Measurements from ENCODE around the gene SDSL. TPM values are rescaled to one million over a fixed set of nuclear protein-coding genes. Genes with fewer than 3 reads are reported as not detected.

SDSL gene
- total RNA-seq, 1 experiment from 2014 or later: 0.46 TPM

DNA sequence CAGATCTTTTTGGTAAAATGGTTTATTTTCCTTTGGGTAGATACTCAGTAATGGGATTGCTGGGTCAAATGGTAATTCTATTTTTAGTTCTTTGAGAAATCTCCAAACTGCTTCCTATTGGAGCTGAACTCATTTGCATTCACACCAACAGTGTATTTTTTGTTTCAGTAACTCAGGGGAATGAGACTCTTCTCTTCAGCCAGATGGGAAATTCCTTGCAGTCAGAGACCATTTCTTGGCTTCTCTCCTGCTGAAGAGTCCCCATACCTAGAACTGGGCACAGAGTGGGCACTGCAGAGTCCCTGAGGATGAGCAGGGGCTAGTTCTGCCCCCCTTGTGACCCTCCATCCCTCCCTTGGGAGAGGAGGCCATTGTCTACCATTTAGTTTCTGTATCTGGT lies 10.8 kb downstream of the SDSL start:
- H3K18ac ChIP-seq (ENCODE audit: insufficient read length, low read depth, low read length): no peak overlapping the region
- peaks cover 0 to 4% of the 10 kb centered on the region in 2 experiments; a peak in 3 of 5 replicates for H3K9me3 Mint-ChIP-seq
- no peak overlapping the region for H3K23ac ChIP-seq (ENCODE audit: insufficient read length, low read depth, low read length)
- no peak overlapping the region for H3K4ac ChIP-seq (ENCODE audit: low read depth, low read length)
- H3K23me2 ChIP-seq (ENCODE audit: insufficient read length, low read depth, low read length, poor library complexity, severe bottlenecking): no peaks in the 10 kb centered on the region
- no peak overlapping the region for H3K56ac ChIP-seq (ENCODE audit: insufficient read length, low read depth, low read length)
- H2BK15ac ChIP-seq (ENCODE audit: low read depth, low read length): no peak overlapping the region
- H2BK12ac ChIP-seq (ENCODE audit: insufficient read length, low read depth, low read length): no peak overlapping the region
- no peak overlapping the region for H3T11ph ChIP-seq (ENCODE audit: low read length)
- H4K8ac ChIP-seq (replicated peaks; ENCODE audit: insufficient read length, low read depth, low read length): no peak overlapping the region
- no peak overlapping the region for H3K14ac ChIP-seq (ENCODE audit: insufficient read depth, low read length)
- peaks cover 0 to 4% (median 0%) of the 10 kb centered on the region in 3 experiments; a peak in 1 of 7 replicates for H3K36me3 Mint-ChIP-seq (ENCODE audit: insufficient read depth in 1 of 3, low read depth in 3 of 3)
- no peak overlapping the region for H4K5ac ChIP-seq (ENCODE audit: insufficient read length, low read depth, low read length)
- H3K4me1 Mint-ChIP-seq: peaks cover 3 to 10% of the 10 kb centered on the region in 2 experiments
- H3K27ac Mint-ChIP-seq: 0 out of 7 replicates have a peak overlapping the region, but pooled peaks of 1 of the 3 experiments have one; percentile 10
- H3K4me1 ChIP-seq (ENCODE audit: insufficient read depth, low read length): no peaks in the 10 kb centered on the region
- no peak overlapping the region for H2BK120ac ChIP-seq (ENCODE audit: low read depth, low read length, poor library complexity, severe bottlenecking)
- H2BK5ac ChIP-seq (ENCODE audit: insufficient read length, low read length): no peak overlapping the region
- no peaks in the 10 kb centered on the region for H3K27me3 ChIP-seq (ENCODE audit: insufficient read depth, low read length)
- no peak overlapping the region for H3K4me3 Mint-ChIP-seq
- H3K27me3 Mint-ChIP-seq (ENCODE audit: low read depth): peaks cover 19% of the 10 kb centered on the region
- no peak overlapping the region for H3K9ac ChIP-seq (ENCODE audit: extremely low read depth, insufficient read length, low read length)
- no peaks in the 10 kb centered on the region for H3K79me1 ChIP-seq (ENCODE audit: insufficient read depth, low read depth, low read length, poor library complexity, severe bottlenecking)
- no peaks in the 10 kb centered on the region for H3K9me3 ChIP-seq (ENCODE audit: control insufficient read depth, low read depth, low read length)
- no peaks in the 10 kb centered on the region for H4K20me1 ChIP-seq (ENCODE audit: control insufficient read depth, insufficient read depth, insufficient read length)
- TF ChIP-seq, protein P1, sequence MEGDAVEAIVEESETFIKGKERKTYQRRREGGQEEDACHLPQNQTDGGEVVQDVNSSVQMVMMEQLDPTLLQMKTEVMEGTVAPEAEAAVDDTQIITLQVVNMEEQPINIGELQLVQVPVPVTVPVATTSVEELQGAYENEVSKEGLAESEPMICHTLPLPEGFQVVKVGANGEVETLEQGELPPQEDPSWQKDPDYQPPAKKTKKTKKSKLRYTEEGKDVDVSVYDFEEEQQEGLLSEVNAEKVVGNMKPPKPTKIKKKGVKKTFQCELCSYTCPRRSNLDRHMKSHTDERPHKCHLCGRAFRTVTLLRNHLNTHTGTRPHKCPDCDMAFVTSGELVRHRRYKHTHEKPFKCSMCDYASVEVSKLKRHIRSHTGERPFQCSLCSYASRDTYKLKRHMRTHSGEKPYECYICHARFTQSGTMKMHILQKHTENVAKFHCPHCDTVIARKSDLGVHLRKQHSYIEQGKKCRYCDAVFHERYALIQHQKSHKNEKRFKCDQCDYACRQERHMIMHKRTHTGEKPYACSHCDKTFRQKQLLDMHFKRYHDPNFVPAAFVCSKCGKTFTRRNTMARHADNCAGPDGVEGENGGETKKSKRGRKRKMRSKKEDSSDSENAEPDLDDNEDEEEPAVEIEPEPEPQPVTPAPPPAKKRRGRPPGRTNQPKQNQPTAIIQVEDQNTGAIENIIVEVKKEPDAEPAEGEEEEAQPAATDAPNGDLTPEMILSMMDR (conservative IDR thresholded peaks at IDR 0.05): no peak
- no peak overlapping the region for H3K27ac ChIP-seq (ENCODE audit: insufficient read length, low read depth, low read length)
- no peak overlapping the region for H2AK5ac ChIP-seq (ENCODE audit: insufficient read length, low read length)
- no peak overlapping the region for H3K4me2 ChIP-seq (ENCODE audit: insufficient read depth, insufficient read length, low read length)
- H2AFZ ChIP-seq (ENCODE audit: low read length): no peak overlapping the region
- H2BK20ac ChIP-seq (ENCODE audit: low read depth, low read length, poor library complexity, severe bottlenecking): no peak overlapping the region
- DNase-seq: no peak
- no peak overlapping the region for H4K91ac ChIP-seq (ENCODE audit: insufficient read length, low read depth, low read length)
- no peaks in the 10 kb centered on the region for H3K79me2 ChIP-seq (ENCODE audit: insufficient read depth, low read length)
